NB4 (cell line): ENCODE data around the gene TBXAS1.

ENCODE experiments used
- DNase-seq: peaks from one replicate; pipeline ENCODE4 v3.0.0; 2010; ENCODE audit warnings: low read depth
- H3K4me3 ChIP-seq: one replicate; pipeline ENCODE4 v1.5.1; 2011; ENCODE audit warnings: mild to moderate bottlenecking, low read depth, low read length, moderate library complexity
- MYC ChIP-seq: IDR thresholded peaks from 2 replicates; pipeline ENCODE4 v1.6.1; 2011; ENCODE audit warnings: low read depth, low read length
- POLR2A ChIP-seq: IDR thresholded peaks from 2 replicates; pipeline ENCODE4 v1.6.1; 2011; ENCODE audit warnings: mild to moderate bottlenecking; ENCODE audit not compliant: insufficient read length; ENCODE audit errors: extremely low read depth
- TF ChIP-seq, protein P1 (sequence below): IDR thresholded peaks from one replicate; pipeline ENCODE4 v1.5.1; 2012; ENCODE audit warnings: low read depth, low read length
- TF ChIP-seq, protein P2 (sequence below): IDR thresholded peaks from 2 replicates; pipeline ENCODE4 v1.6.1; 2011; ENCODE audit warnings: low read depth, low read length

The TBXAS1 gene

DNA sequence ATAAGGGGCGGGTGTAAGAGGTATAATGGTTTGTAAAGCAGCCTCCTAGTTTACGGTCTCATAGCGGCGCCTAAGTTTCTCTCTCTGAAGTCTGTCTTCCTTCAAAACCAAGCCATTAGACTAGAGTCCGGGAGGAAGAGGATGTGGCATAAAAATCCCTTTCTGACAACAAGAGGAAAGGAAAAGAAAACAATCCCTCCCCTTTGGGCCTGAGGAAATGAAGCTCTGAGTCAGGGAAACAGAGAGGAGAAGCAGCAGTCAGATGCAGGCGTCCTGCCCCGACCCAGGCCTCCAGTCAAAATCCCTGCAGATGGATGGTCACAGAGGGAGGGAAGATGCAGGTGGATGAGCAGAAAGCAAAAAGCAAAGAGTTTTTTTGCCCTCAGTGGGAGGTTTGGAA, 210.0 kb downstream of the TBXAS1 start:
- TF ChIP-seq MYC: no peak
- no peak for TF ChIP-seq POLR2A
- TF ChIP-seq, protein P1, sequence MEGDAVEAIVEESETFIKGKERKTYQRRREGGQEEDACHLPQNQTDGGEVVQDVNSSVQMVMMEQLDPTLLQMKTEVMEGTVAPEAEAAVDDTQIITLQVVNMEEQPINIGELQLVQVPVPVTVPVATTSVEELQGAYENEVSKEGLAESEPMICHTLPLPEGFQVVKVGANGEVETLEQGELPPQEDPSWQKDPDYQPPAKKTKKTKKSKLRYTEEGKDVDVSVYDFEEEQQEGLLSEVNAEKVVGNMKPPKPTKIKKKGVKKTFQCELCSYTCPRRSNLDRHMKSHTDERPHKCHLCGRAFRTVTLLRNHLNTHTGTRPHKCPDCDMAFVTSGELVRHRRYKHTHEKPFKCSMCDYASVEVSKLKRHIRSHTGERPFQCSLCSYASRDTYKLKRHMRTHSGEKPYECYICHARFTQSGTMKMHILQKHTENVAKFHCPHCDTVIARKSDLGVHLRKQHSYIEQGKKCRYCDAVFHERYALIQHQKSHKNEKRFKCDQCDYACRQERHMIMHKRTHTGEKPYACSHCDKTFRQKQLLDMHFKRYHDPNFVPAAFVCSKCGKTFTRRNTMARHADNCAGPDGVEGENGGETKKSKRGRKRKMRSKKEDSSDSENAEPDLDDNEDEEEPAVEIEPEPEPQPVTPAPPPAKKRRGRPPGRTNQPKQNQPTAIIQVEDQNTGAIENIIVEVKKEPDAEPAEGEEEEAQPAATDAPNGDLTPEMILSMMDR: no peak
- TF ChIP-seq, protein P2, sequence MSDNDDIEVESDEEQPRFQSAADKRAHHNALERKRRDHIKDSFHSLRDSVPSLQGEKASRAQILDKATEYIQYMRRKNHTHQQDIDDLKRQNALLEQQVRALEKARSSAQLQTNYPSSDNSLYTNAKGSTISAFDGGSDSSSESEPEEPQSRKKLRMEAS: no peak
- no peak for DNase-seq
- H3K4me3 ChIP-seq: no peak overlapping the region

GRCh38 chr7:140039896-140040295, 210.8 kb downstream of the TBXAS1 start:
- TF ChIP-seq, protein P2: no peak
- TF ChIP-seq, protein P1: no peak
- no peak for TF ChIP-seq POLR2A
- no peak for TF ChIP-seq MYC
- no peak for DNase-seq
- no peak overlapping the region for H3K4me3 ChIP-seq

- DNase-seq: no peak
- H3K4me3 ChIP-seq: no peak overlapping the region
Measured at GRCh38 chr7:140041659-140042385, 212.8 kb downstream of the TBXAS1 start.

DNA sequence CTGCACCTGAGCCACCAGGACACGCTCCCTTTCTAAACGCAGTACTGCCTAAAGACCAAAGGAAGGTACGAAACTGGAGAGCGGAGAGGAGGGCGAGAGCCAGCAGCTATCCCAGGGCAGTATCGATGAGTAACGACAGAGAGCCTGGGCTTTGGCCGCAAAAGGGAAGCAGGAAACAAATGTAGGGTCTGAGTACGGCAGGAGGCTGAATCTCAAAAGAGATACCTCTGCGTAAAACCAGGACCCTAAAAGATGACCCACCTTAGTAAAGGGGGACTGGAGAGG, 213.3 kb downstream of the TBXAS1 start:
- no peak overlapping the region for H3K4me3 ChIP-seq
- TF ChIP-seq, protein P1: no peak
- TF ChIP-seq, protein P2: no peak
- no peak for TF ChIP-seq MYC
- TF ChIP-seq POLR2A: no peak
- DNase-seq: no peak

More at GRCh38 chr7:140041659-140042385, 212.8 kb downstream of the TBXAS1 start:
- TF ChIP-seq MYC (no peak), POLR2A (no peak)
- TF ChIP-seq, protein P2: no peak
- TF ChIP-seq, protein P1: no peak

DNA sequence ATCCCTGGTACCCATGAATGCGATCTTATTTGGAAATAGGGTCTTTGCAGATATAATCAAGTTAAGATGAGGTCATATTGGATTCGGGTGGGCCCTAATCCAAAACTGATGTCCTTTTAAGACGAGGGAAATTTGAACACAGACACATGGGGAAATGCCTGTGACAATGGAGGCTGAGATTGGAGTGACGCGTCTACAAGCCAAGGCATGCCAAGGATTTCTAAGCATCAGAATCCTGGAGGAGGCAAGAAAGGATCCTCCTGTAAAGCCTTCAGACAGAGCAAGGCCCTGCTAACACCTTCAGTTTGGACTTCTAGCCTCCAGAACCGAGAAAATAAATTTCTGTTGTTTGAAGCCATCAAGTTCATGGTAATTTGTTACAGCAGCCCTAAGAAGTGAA, 215.2 kb downstream of the TBXAS1 start:
- DNase-seq: no peak
- no peak overlapping the region for H3K4me3 ChIP-seq
- TF ChIP-seq MYC (no peak), POLR2A (no peak)
- TF ChIP-seq, protein P2: no peak
- TF ChIP-seq, protein P1: no peak
